Activated B cell treated with CpG ODN at 0.5 μM for 24 hours (primary cell): ENCODE results near the gene AFTPH. TPM values are rescaled to one million over a fixed set of nuclear protein-coding genes. Genes with fewer than 3 reads are reported as not detected.

Source experiments
- ATAC-seq: fragments of 200-7000 bp; cut with Tn5 transposase; one replicate; pipeline ENCODE4 v1.10.0; 2021; ENCODE audit warnings: low read depth, mild to moderate bottlenecking, moderate library complexity
- CTCF ChIA-PET: fragments of 350-600 bp; sonication (Branson Sonifier 250); formaldehyde crosslinking; loops from one replicate; lab custom pipeline; 2021; ENCODE audit warnings: antibody characterized with exemption; lab: Charles Lee
- POLR2A ChIA-PET: fragments of 350-600 bp; sonication (Branson Sonifier 250); formaldehyde crosslinking; loops from one replicate; lab custom pipeline; 2021; ENCODE audit warnings: antibody characterized with exemption; lab: Charles Lee
- DNase-seq: peaks from one replicate; pipeline ENCODE4 v3.0.0; 2022
- H3K27ac Mint-ChIP-seq: one replicate; pipeline ENCODE4 v1.8.0; 2020; ENCODE audit warnings: mixed read lengths
- H3K27me3 Mint-ChIP-seq: one replicate; pipeline ENCODE4 v1.8.0; 2021; ENCODE audit warnings: mixed read lengths
- H3K36me3 Mint-ChIP-seq: one replicate; pipeline ENCODE4 v1.8.0; 2021; ENCODE audit warnings: low read depth, mixed read lengths
- H3K4me1 Mint-ChIP-seq: one replicate; pipeline ENCODE4 v1.8.0; 2021; ENCODE audit warnings: mixed read lengths
- H3K4me3 Mint-ChIP-seq: one replicate; pipeline ENCODE4 v1.8.0; 2020; ENCODE audit warnings: mild to moderate bottlenecking, mixed read lengths
- H3K9me3 Mint-ChIP-seq: one replicate; pipeline ENCODE4 v1.8.0; 2020; ENCODE audit warnings: mixed read lengths
- CTCF ChIP-seq: fragments of 200-600 bp; IDR thresholded peaks from one replicate; pipeline ENCODE4 v1.8.0; 2022; ENCODE audit warnings: antibody characterized with exemption, mild to moderate bottlenecking
- intact Hi-C: fragments of 100-400 bp; cut with micrococcal nuclease; formaldehyde crosslinking; loops from one replicate; pipeline ENCODE4 v1.15.1; 2024
- total RNA-seq: library from RNA; stranded (reverse); gene quantifications from 2 replicates; pipeline ENCODE4 v1.2.3, GENCODE V29; 2022

The AFTPH gene
- total RNA-seq, 1 donor from 2014 or later, result 81.3 TPM

GRCh38 chr2:64637931-64638330 is 113.8 kb downstream of the AFTPH start:
- intact Hi-C loops, result loop anchor here (1.0 kb wide), 1 partner anchor 113 kb away; no protein-coding TSS in a partner anchor
- H3K4me1 Mint-ChIP-seq, result peaks cover 88% of the 10 kb centered on the region
- POLR2A ChIA-PET, result interaction anchor here (0.6 to 5.9 kb wide), 4 partner anchors 8 to 201 kb away, joined by 3 to 54 read pairs (median 12); partner anchors contain the start of gene SERTAD2
- H3K4me3 Mint-ChIP-seq, result peak overlapping the region; percentile 68
- H3K27me3 Mint-ChIP-seq, result no peaks in the 10 kb centered on the region
- peaks cover 42% of the 10 kb centered on the region for H3K36me3 Mint-ChIP-seq
- no peak for TF ChIP-seq CTCF
- no peak for DNase-seq
- no peaks in the 10 kb centered on the region for H3K9me3 Mint-ChIP-seq
- no peak for ATAC-seq
- CTCF ChIA-PET, result interaction anchor here (1.3 to 1.9 kb wide), 4 partner anchors 9 to 31 kb away, joined by 3 to 6 read pairs (median 4); no protein-coding TSS in a partner anchor
- peak overlapping the region; percentile 94 for H3K27ac Mint-ChIP-seq

GRCh38 chr2:64638502-64639120 is 114.5 kb downstream of the AFTPH start:
- TF ChIP-seq CTCF, result no peak
- ChIA-PET POLR2A (interaction anchor here (0.6 to 5.9 kb wide), 4 partner anchors 14 to 31 kb away, joined by 3 to 54 read pairs (median 8); partner anchors contain the start of gene SERTAD2), CTCF (interaction anchor here (0.7 to 1.9 kb wide), 2 partner anchors 10 to 51 kb away, joined by 3 to 4 read pairs; no protein-coding TSS in a partner anchor)
- H3K27me3 Mint-ChIP-seq, result no peaks in the 10 kb centered on the region
- peak overlapping the region; percentile 29 for H3K4me3 Mint-ChIP-seq
- peaks cover 35% of the 10 kb centered on the region for H3K36me3 Mint-ChIP-seq
- no peaks in the 10 kb centered on the region for H3K9me3 Mint-ChIP-seq
- peaks cover 92% of the 10 kb centered on the region for H3K4me1 Mint-ChIP-seq
- intact Hi-C loops, result no loop called here
- peak overlapping the region; percentile 94 for H3K27ac Mint-ChIP-seq
- DNase-seq, result no peak
- ATAC-seq, result no peak

- no peaks in the 10 kb centered on the region for H3K9me3 Mint-ChIP-seq
- peaks cover 96% of the 10 kb centered on the region for H3K4me1 Mint-ChIP-seq
- no peak for TF ChIP-seq CTCF
- CTCF ChIA-PET, result interaction anchor here (1.3 kb wide), 1 partner anchor 9 kb away, joined by 5 read pairs; no protein-coding TSS in a partner anchor
- peak overlapping the region; percentile 80 for H3K27ac Mint-ChIP-seq
- no peak for ATAC-seq
- no peaks in the 10 kb centered on the region for H3K27me3 Mint-ChIP-seq
- intact Hi-C loops, result loop anchor here (5.0 kb wide), 1 partner anchor 307 kb away; no protein-coding TSS in a partner anchor
- peaks cover 27% of the 10 kb centered on the region for H3K36me3 Mint-ChIP-seq
- POLR2A ChIA-PET, result interaction anchor here (0.5 to 5.9 kb wide), 5 partner anchors 11 to 220 kb away, joined by 3 to 54 read pairs (median 4); partner anchors contain the start of gene SERTAD2
- no peak overlapping the region for H3K4me3 Mint-ChIP-seq
- DNase-seq, result no peak
These were observed 115.6 kb downstream of the AFTPH start for GRCh38 chr2:64639691-64640090.

GRCh38 chr2:64640153-64641044 is 116.3 kb downstream of the AFTPH start:
- H3K36me3 Mint-ChIP-seq, result peaks cover 21% of the 10 kb centered on the region
- H3K4me1 Mint-ChIP-seq, result peaks cover 98% of the 10 kb centered on the region
- no peak overlapping the region for H3K4me3 Mint-ChIP-seq
- POLR2A ChIA-PET, result interaction anchor here (0.5 to 5.9 kb wide), 4 partner anchors 12 to 178 kb away, joined by 3 to 54 read pairs (median 4); partner anchors contain the start of gene SERTAD2
- H3K27ac Mint-ChIP-seq, result peak overlapping the region; percentile 93
- no peak for ATAC-seq
- H3K9me3 Mint-ChIP-seq, result no peaks in the 10 kb centered on the region
- no peaks in the 10 kb centered on the region for H3K27me3 Mint-ChIP-seq
- CTCF ChIA-PET, result interaction anchor here (1.0 to 1.3 kb wide), 2 partner anchors 9 to 127 kb away, joined by 3 to 5 read pairs; no protein-coding TSS in a partner anchor
- intact Hi-C loops, result loop anchor here (5.0 kb wide), 1 partner anchor 308 kb away; no protein-coding TSS in a partner anchor
- no peak for TF ChIP-seq CTCF
- no peak for DNase-seq
